Panc1 (cell line): ENCODE measurements around the gene CPAMD8. TPM values are rescaled to one million over a fixed set of nuclear protein-coding genes. Genes with fewer than 3 reads are reported as not detected.

Experiments used
- ATAC-seq: fragments of 200-7000 bp; cut with Tn5 transposase; 2 replicates; pipeline ENCODE4 v1.9.1; 2020; ENCODE audit warnings: mild to moderate bottlenecking, moderate library complexity
- BruUV-seq: library from RNA; stranded (reverse); fragments of 400-500 nt; replicated peaks from 2 replicates; lab custom pipeline; 2021; lab: Mats Ljungman, UMichigan
- CTCF ChIA-PET: fragments of 300-600 bp; sonication (Branson Sonifier 250); formaldehyde crosslinking; loops from one replicate; lab custom pipeline; 2022; ENCODE audit warnings: antibody characterized with exemption; lab: Charles Lee
- POLR2A ChIA-PET: fragments of 300-600 bp; sonication (Branson Sonifier 250); formaldehyde crosslinking; loops from one replicate; lab custom pipeline; 2022; ENCODE audit warnings: antibody characterized with exemption; lab: Charles Lee
- DNase-seq: peaks from one replicate; pipeline ENCODE4 v3.0.0-alpha.2; 2010; ENCODE audit warnings: low read depth, low spot score
- H3K27ac ChIP-seq: 2 replicates; pipeline ENCODE4 v1.5.1; 2011; ENCODE audit warnings: mild to moderate bottlenecking, low read length, inconsistent platforms
- H3K27me3 ChIP-seq: fragments of 200-500 bp; sonication (Bioruptor generic); 2 replicates; pipeline ENCODE4 v1.6.0; 2014; ENCODE audit warnings: low read length, inconsistent platforms; ENCODE audit not compliant: control insufficient read depth, insufficient read depth
- H3K36me3 ChIP-seq: fragments of 200-500 bp; sonication (Bioruptor generic); 2 replicates; pipeline ENCODE4 v1.5.1; 2014; ENCODE audit warnings: inconsistent platforms, mild to moderate bottlenecking, low read length, moderate library complexity; ENCODE audit not compliant: control insufficient read depth, insufficient read depth
- H3K4me1 ChIP-seq: 2 replicates; pipeline ENCODE4 v1.5.1; 2011; ENCODE audit warnings: inconsistent platforms, mild to moderate bottlenecking, low read length, moderate library complexity; ENCODE audit not compliant: control insufficient read depth, insufficient read depth
- H3K4me3 ChIP-seq, 2 experiments: 2 replicates each; pipeline ENCODE4 v1.5.1; 2011 to 2012; ENCODE audit warnings: low read depth in 2 of 2, low read length in 2 of 2, mild to moderate bottlenecking in 2 of 2, inconsistent platforms in 1 of 2, moderate library complexity in 1 of 2
- H3K9me3 ChIP-seq: fragments of 200-500 bp; sonication (Bioruptor generic); 2 replicates; pipeline ENCODE4 v1.5.1; 2014; ENCODE audit warnings: low read depth, mild to moderate bottlenecking, inconsistent platforms, low read length, moderate library complexity; ENCODE audit not compliant: control insufficient read depth, insufficient read depth
- CTCF ChIP-seq: fragments of 450-650 bp; IDR thresholded peaks from 2 replicates; pipeline ENCODE4 v1.5.1; 2017; ENCODE audit warnings: mild to moderate bottlenecking
- POLR2AphosphoS5 ChIP-seq: IDR thresholded peaks from 2 replicates; pipeline ENCODE4 v1.6.1; 2012; ENCODE audit warnings: mild to moderate bottlenecking, low read depth, low read length, moderate library complexity
- REST ChIP-seq, 2 experiments: IDR thresholded peaks; 2 replicates each; pipeline ENCODE4 v1.6.1; 2011 to 2012; ENCODE audit warnings: low read depth in 2 of 2, control low read depth in 1 of 2, low read length in 1 of 2, mild to moderate bottlenecking in 1 of 2, moderate library complexity in 1 of 2; ENCODE audit not compliant: insufficient read depth in 1 of 2
- SIN3A ChIP-seq: IDR thresholded peaks from 2 replicates; pipeline ENCODE4 v1.6.1; 2012; ENCODE audit warnings: low read depth, mild to moderate bottlenecking, low read length, moderate library complexity, borderline replicate concordance; ENCODE audit not compliant: insufficient read depth
- TCF7L2 ChIP-seq: IDR thresholded peaks from 2 replicates; pipeline ENCODE4 v1.6.1; 2011; ENCODE audit warnings: mild to moderate bottlenecking, low read depth, low read length, inconsistent platforms
- in situ Hi-C: cut with HindIII; loops from 2 replicates; pipeline ENCODE4 v1.10.0; 2016; ENCODE audit warnings: low sequenced_read_pairs, low pct_unique_long_range_greater_than_20kb
- intact Hi-C: fragments of 100-400 bp; cut with micrococcal nuclease; formaldehyde crosslinking; loops from one replicate; pipeline ENCODE4 v1.10.0; 2022; ENCODE audit not compliant: unreplicated experiment
- total RNA-seq: library from RNA; stranded (reverse); gene quantifications from one replicate; pipeline ENCODE4 v1.2.1, GENCODE V29; 2021; ENCODE audit not compliant: unreplicated experiment

Gene CPAMD8
- total RNA-seq, 1 experiment from 2014 or later, result 2.0 TPM

- no peak overlapping the region for H3K27ac ChIP-seq
- BruUV-seq, result no TSS peak
- in situ Hi-C loops, result no loop called here
- CTCF ChIA-PET, result no interaction called here
- H3K4me3 ChIP-seq, result no peak overlapping the region
- DNase-seq (no peak), ATAC-seq (no peak)
- intact Hi-C loops, result loop anchor here (10.0 kb wide), 1 partner anchor 117 kb away; no protein-coding TSS in a partner anchor
- no peaks in the 10 kb centered on the region for H3K9me3 ChIP-seq
- POLR2A ChIA-PET, result no interaction called here
- no peaks in the 10 kb centered on the region for H3K4me1 ChIP-seq
- H3K27me3 ChIP-seq, result no peaks in the 10 kb centered on the region
- H3K36me3 ChIP-seq, result no peaks in the 10 kb centered on the region
- no peak for TF ChIP-seq TCF7L2
- TF ChIP-seq SIN3A, result no peak
- no peak for TF ChIP-seq CTCF
- TF ChIP-seq POLR2AphosphoS5, result no peak
- TF ChIP-seq REST (IDR thresholded peaks at IDR 0.05; ENCODE audit: insufficient read depth in 1 of 2, low read depth in 2 of 2, low read length in 1 of 2), result no peak
These were observed 134.8 kb downstream of the CPAMD8 start for GRCh38 chr19:16891696-16892382.

- H3K4me3 ChIP-seq, result no peak overlapping the region
- H3K27ac ChIP-seq, result no peak overlapping the region
- no peaks in the 10 kb centered on the region for H3K9me3 ChIP-seq
- in situ Hi-C loops (no loop called here), intact Hi-C loops (loop anchor here (10.0 kb wide), 1 partner anchor 116 kb away; no protein-coding TSS in a partner anchor)
- no peak for ATAC-seq
- H3K27me3 ChIP-seq, result no peaks in the 10 kb centered on the region
- BruUV-seq, result no TSS peak
- H3K36me3 ChIP-seq, result no peaks in the 10 kb centered on the region
- no peak for DNase-seq
- no peak for TF ChIP-seq REST (IDR thresholded peaks at IDR 0.05; ENCODE audit: insufficient read depth in 1 of 2, low read depth in 2 of 2, low read length in 1 of 2)
- TF ChIP-seq TCF7L2, result no peak
- no peak for TF ChIP-seq POLR2AphosphoS5
- no peak for TF ChIP-seq CTCF
- TF ChIP-seq SIN3A, result no peak
- ChIA-PET CTCF (no interaction called here), POLR2A (no interaction called here)
- no peaks in the 10 kb centered on the region for H3K4me1 ChIP-seq
These were observed 136.0 kb downstream of the CPAMD8 start for GRCh38 chr19:16890461-16891184.
